Measurements from ENCODE around the gene SLC25A21. TPM values are rescaled to one million over a fixed set of nuclear protein-coding genes. Genes with fewer than 3 reads are reported as not detected.

The SLC25A21 gene
- total RNA-seq, 1 experiment from 2014 or later = 8.2 TPM

DNA sequence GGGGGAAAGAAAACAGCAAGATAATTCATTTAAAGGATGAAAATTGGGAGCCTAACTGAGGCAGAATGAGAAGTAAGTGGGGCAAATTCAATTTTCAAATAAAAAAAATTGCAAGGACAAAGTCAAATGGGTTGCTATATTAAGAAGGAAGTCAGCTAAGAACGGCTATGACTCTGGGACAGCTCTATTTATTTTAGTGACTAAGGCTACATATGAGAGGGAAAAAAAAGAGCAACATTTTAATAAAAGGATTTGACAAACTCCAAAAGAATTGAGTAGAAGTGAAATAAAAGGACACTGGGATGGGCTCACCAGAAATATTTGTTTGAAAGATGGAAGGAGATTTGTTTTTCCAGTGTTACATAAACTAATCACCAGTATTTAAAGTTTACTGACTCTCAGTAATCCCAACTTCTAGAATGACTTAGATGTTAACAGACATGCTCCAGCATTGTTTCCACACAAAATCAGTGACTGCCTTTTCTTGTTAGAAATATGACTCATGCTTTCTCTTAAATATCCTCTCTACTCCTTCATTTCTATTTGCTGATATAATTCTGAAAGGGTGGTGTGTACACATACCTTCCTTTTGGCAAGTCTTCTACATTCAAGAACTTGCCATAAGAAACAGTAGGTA, 198.5 kb downstream of the SLC25A21 start:
- in situ Hi-C loops (cut with HindIII; ENCODE audit: low sequenced_read_pairs) = no loop called here
- no peak for DNase-seq (ENCODE audit: low spot score)

DNA sequence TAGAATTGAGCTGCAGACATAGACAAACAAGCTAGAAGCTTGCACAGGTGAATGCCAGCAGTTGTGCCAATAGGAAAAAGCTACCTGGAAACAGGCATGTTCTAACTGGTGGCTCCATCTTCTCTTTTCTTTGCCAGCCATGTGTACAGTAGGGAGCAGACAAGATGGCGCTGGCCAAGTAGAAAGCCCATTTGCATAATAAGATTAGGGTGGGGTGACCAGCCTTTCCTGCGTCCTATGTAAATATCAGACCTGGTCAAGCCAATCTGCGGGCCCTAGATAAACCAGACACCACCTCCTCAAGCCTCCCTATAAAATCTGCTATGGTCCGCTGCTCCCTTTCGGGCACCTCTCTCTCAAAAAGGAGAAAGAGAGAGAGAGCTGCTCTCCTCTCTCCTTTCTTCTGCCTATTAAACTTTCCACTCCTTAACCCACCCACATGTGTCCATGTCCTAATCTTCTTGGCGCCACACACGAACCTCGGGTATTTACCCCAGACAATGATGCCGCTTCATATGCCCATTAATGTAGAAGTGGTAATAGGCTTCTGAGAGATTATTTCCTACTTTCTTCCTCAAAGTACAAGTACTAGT, 201.0 kb downstream of the SLC25A21 start:
- in situ Hi-C loops (cut with HindIII; ENCODE audit: low sequenced_read_pairs) = no loop called here
- no peak for DNase-seq (ENCODE audit: low spot score)

DNA sequence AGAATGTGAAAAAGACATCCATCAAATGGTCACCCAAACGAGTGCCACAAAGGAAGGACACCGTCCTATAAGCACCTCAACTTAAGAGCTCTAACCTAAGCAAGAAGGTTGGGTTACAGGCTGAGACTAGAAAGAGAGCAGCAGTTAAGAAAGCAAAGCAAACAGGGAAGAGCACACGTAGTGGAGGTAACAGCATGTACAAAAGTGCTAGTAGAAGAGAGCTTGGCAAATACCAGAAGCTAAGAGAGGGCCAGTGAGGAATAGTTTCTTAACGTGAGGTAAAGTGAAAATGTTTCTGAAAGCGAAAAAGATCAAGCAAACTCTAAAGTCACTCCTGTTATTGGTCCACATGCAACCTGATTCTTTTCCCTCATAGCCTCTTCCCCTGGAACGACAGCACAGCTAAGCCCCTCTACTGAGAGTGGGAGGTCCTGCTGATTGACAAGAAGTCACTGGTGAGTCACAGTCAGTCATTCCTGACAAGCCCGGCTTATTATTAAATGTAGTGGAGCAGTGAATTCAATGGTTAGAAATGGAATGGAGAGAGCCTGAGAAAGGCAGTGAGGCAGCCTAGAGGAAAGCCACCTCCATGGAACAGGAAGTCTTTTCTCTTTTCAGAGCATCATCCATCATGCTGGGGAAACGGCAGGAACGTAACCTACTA, 204.4 kb downstream of the SLC25A21 start:
- in situ Hi-C loops (cut with HindIII; ENCODE audit: low sequenced_read_pairs) = no loop called here

DNA sequence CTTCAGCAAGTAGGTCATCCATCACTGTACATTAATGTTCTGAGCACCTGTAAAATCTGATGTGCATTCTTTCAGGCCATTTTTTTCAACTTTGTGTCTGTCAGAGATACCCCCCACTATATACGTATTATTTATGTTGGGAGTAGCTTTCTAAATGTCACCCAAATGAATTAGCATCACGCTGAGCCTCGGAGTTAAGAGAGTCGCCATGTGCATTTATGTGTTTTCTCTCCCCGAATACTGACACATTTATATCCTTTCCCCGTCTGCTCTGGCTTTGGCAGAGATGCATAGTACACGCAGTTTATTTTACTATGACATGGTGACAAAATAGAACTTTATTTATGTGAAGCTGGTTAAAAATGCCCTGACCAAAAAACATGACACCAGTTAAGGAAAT, 216.4 kb downstream of the SLC25A21 start:
- DNase-seq (ENCODE audit: low spot score) = no peak
- in situ Hi-C loops (cut with HindIII; ENCODE audit: low sequenced_read_pairs) = no loop called here

More for the DNA sequence above, 204.4 kb downstream of the SLC25A21 start:
- no peak for DNase-seq (ENCODE audit: low spot score)

DNA sequence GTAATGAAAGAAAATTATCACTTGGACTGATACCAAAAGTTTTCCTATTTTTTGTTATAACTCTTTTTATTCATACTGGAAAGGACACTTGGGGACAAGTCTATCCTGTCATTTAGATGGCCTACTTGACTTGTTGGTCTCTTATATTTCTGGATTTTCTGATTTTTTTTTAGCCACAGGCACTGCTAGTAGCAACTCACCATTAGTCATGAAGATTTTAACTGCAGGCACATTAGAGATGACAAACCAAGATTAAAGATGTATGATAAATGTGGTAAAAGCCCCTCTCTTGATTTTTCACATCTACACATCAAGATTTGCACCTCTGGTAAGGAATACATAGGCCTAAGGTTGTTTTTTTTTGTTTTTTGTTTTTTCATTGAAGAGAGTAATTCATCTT, 217.0 kb downstream of the SLC25A21 start:
- in situ Hi-C loops (cut with HindIII; ENCODE audit: low sequenced_read_pairs) = no loop called here
- no peak for DNase-seq (ENCODE audit: low spot score)

DNA sequence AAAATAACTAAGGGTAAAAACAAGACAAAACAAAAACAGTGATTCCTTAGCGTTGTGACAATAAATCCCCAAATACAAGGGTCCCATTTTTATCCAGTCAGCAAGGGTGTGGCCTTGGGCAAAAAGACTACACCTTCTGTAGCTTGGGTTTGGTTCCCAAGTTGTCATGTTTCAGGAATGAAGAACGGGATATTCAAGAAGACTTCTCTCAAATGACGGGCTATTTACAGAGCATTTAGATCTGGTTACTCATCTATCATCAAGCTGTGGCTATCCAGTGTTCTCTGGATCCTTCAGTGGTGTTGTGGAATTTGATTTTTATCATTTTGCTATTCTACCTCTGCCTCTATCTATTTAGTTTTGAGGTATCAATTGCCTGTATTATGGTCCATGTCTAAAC, 219.7 kb downstream of the SLC25A21 start:
- DNase-seq (ENCODE audit: low spot score) = no peak
- in situ Hi-C loops (cut with HindIII; ENCODE audit: low sequenced_read_pairs) = no loop called here

DNA sequence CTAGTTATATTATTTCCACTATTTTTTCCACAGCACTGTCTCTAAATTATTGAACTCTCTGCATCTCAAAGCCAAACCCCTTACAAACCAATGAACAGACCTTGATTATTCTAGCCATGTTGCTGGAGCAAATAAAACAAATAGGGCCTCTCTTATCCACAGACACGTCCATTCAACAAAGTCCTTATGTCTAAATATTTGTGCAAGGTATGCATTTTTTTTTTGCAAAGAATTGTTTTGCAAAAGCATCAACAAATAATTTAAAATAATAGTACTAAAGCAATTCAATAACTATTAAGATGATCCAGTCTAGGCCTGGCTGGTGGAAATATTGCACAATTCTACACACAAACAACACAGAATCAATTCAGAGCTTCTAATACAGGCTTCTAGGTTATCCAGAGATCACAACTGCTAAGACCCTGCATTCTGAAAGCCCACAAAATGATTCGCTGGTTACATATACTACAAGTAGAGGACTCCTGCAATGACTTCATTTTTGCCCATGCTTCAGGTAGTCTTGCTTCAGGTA, 221.0 kb downstream of the SLC25A21 start:
- in situ Hi-C loops (cut with HindIII; ENCODE audit: low sequenced_read_pairs) = no loop called here

DNA sequence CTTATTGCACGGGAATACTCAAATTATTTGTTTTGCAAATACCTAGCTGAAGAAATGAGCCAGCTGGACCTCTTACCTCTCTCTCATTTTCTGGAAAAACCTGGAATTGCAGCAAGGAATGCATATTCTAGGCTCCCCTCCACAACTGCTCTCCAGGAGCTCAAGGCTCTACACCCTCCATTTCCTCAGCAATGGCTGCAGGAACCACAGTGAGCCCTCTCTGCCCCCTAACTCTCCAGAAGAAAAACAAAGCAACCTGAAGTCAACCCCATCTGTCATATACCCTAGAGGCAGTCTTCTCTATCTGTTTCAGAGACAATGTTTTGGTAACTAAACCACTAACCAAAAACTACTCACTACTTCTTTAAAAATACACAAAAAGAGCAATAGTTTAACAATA, 221.6 kb downstream of the SLC25A21 start:
- DNase-seq (ENCODE audit: low spot score) = no peak
- in situ Hi-C loops (cut with HindIII; ENCODE audit: low sequenced_read_pairs) = no loop called here

More for the DNA sequence above, 221.0 kb downstream of the SLC25A21 start:
- no peak for DNase-seq (ENCODE audit: low spot score)

DNA sequence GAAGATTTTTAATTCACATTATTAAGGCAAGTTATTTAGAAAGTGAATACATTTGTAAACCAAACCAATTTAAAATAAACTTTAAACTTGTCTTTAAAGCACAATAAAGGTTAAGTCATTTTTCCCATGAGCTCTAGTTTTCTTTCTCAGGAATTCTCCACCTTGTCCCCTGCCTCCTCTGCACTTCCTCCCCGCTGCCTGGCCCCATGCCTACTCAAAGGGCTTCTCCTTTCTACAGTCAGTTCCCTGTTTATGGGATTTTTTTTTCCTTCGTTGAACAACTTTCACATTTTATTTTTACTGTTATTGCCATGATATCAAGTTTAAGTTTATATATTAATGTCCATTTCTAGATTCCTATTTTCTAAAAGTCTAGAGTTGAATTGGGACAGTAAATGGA, 223.0 kb downstream of the SLC25A21 start:
- no peak for DNase-seq (ENCODE audit: low spot score)
- in situ Hi-C loops (cut with HindIII; ENCODE audit: low sequenced_read_pairs) = no loop called here

DNA sequence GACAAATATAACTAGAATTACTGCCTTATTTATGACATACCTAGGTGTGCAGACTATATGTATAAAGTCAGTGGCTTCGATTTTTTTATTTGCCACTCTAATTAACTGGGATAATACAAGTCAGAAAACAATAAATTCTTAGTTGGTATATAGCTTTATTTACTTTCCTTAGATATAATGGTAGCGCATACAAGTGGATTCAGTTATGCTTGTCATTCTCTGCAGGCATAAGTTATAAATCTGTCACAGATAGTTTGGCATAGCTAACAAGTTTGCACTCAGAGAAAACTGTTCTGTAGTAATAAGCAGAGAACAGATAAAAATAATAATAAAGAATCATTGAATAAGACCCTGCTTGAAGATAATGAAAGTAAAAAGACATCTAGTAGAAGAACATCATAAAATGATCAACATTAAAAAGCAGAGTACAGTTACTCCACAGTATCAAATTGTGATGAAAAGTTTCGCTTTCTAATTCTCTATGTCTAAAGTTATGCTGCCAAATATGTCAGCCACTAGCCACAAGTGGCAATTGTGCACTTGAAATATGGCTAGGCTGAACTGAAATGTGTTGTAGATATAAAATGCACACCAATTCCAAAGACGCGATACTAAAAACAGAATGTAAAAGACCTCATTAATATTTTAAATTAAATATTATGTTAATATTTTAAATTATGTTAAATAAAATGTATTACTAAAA, 224.1 kb downstream of the SLC25A21 start:
- no peak for DNase-seq (ENCODE audit: low spot score)

DNA sequence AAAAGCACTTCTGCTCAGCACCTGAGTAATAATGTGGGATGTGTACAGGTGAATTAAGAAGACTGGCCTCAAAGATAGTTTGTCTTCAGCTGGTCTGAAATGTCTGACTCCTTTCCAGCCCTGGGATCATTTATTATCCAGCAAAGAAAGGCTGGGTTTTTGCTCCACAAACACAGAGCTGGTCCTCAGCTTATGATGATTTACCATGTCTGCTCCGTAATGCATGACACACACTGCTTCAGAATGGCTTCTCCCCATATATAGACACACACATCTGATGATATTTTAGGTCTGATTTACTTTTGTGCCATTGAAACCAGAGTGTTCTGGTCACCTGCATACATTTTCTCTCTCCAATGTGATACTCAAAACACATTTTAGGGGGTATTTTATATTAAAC, 225.0 kb downstream of the SLC25A21 start:
- no peak for DNase-seq (ENCODE audit: low spot score)
- in situ Hi-C loops (cut with HindIII; ENCODE audit: low sequenced_read_pairs) = no loop called here

More for the DNA sequence above, 224.1 kb downstream of the SLC25A21 start:
- in situ Hi-C loops (cut with HindIII; ENCODE audit: low sequenced_read_pairs) = no loop called here

DNA sequence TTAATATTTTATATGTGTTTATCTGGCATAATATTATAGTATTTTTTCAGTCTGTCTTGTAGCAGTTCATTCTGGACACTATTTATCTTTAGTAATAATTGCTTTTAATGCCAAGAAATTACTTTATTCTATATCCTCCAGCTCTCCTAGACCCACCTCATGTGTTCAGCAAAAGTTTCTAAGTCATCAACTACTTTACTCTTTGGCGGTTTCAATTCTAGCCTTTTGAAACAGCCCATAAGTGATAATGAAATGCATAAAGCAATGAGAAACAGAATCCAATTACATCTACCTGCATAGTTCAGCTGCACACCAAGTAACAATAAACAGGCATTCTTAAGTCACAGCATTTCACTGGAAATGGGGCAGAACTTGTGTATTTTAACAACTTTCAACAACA, 225.5 kb downstream of the SLC25A21 start:
- DNase-seq (ENCODE audit: low spot score) = no peak
- in situ Hi-C loops (cut with HindIII; ENCODE audit: low sequenced_read_pairs) = no loop called here

DNA sequence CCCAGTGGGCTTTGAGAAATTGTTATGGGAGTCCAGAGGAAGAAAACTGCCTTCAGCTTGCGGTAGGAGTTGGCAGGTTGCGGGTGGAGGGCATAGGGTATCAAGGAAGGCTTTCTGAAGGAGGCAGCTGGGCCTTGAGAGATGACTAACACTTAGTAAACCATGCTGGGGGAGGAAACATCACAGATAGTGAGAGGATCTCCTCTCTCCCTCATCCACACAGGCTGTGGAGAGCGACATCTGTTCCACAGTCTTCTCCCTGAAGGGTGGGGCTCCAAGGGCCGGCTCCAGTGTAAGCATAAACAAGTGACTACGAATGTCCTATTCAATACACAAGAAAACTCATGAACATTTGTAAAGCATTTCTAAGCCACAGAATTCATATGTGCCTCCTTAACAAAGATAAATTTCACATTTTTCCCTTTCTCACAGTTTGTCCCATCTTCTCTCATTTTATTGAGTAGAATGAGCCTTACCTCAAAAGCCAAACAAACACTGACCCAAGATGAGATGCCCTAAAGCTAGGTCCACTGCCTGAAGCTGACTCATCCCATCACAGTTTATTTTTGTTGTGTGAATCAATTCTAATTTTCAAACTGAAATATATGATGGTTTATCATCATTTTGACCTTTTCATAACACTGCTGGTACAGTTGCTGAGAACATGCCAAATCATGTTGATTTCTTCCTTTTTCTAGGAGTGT, 227.9 kb downstream of the SLC25A21 start:
- no peak for DNase-seq (ENCODE audit: low spot score)
- in situ Hi-C loops (cut with HindIII; ENCODE audit: low sequenced_read_pairs) = no loop called here

DNA sequence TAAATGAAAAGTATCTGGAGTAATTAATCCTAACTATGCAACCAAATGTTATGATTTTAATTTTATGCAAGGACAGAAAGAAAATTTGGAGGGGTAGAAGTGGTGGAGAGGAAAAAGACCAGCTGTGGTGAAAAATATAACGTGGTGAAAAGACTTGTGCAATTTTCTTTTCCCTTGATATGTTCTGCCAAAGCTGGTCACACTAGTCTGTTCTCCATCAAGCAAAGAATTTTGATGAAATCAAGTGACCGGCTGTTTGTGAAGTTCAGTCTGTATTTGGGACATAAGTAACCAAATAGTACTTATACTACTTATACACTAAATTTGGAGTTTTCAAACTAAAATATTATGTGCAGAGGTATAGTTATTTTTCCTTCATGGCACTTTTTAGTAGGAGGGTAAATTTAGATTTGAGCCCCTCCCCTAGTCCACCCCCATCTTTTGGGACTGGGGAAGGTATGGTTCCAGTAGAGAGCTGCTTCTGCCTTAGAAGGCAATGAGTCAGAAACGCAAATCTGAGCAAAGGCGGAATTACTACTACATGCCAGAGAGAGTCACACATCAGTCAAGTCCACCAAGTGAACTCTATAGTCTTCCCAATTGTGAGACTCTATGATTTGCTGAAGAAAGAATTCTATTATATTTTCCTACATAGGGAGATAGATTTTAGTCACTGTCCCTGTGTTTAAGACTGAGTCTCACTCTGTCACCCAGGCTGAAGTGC, 229.7 kb downstream of the SLC25A21 start:
- in situ Hi-C loops (cut with HindIII; ENCODE audit: low sequenced_read_pairs) = no loop called here
- DNase-seq (ENCODE audit: low spot score) = no peak

DNA sequence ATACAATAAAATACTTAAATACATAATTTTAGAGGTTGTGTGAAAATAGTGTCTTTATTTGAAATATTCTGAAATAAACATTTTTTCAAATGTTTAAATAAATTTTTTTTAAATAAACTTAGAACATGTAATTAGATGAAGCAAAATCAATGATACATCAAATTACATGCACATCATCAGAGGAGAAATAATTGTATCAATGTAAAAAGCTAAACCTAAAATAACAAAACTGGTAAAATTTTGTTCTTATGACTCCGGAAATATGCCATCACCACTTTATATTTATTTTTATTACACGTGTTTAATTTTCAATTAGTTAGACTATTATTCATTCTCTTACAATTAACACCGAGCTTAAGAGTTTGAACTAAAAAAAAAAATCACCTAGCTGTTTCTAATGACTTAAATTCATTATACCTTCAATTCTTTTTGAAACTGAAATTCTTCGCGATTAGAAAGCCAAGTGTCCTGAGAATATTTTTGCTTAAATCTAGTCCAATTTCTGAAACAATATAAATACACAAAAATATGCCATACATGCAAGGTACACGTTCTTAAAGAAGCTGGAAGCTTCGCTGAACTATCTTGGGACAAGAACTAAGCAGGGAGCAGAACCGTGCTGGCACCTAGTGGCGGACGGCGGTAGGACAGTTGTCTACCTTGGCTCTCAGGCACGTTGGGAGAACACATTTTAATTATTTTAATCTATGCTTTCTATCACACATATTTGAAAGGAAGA, 230.5 kb downstream of the SLC25A21 start:
- peak; percentile 41 for DNase-seq (ENCODE audit: low spot score)
- in situ Hi-C loops (cut with HindIII; ENCODE audit: low sequenced_read_pairs) = no loop called here

DNA sequence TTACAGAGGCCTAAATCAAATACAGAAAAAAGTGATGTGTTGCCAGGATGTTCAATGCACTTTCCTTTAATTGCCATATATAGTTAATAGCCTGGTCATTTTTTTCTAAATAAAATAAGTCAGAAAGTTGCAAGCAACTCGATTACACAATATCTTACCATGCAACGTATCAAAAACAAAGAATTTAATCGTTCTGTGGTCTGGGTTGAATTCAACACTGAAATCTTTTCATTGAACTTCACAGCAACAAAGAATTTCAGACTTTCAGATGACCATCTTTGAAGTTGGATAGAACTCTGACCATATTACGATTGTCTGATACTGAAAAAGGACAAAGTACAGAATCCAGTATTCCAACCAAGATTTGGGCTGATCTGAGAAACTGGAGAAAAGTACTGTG, 231.9 kb downstream of the SLC25A21 start:
- DNase-seq (ENCODE audit: low spot score) = no peak
- in situ Hi-C loops (cut with HindIII; ENCODE audit: low sequenced_read_pairs) = no loop called here

DNA sequence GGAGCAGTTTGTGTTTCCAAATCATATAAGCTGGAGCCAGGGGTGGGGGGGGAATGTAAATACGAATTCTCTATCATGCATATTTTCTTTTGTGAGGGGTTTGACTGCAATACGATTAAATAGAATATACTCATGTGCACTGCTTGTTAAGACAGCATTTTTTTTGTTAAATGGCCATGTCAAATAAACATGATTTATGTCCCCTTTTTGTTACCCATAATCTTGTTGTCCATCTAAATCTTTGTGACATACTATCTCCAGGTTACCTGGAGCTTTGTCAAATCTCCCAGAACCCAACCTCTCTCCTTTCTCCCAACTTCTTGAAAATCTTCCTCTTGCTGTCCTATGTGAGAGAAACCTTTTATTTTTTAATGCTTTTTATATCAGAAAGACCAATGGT, 233.1 kb downstream of the SLC25A21 start:
- in situ Hi-C loops (cut with HindIII; ENCODE audit: low sequenced_read_pairs) = no loop called here
- no peak for DNase-seq (ENCODE audit: low spot score)

DNA sequence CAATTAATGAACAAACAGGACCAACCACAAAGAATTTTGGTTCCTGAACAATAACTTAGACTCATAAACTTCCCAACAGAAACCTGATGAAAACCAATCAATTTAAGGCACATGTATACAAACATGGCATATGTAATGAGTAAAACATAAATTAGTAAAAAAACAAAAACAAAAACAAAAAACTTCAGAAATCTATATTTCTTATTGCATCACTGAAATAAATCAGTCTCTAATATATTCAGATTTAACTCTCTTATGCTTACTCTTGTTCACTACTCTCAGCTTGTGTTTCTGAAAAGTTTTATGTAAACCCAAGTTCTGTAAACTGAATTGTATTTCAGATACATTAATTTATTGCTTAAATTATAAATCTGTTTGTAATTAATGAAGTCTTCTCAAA, 233.7 kb downstream of the SLC25A21 start:
- in situ Hi-C loops (cut with HindIII; ENCODE audit: low sequenced_read_pairs) = no loop called here
- no peak for DNase-seq (ENCODE audit: low spot score)

Data from G401 (cell line).